GM19438 (cell line): ENCODE data around the gene SOD2.

ENCODE experiments used
- ATAC-seq: cut with Tn5 transposase; IDR thresholded peaks from one replicate; pipeline ENCODE4 v1.9.1; 2021; ENCODE audit warnings: low read depth; ENCODE audit not compliant: unreplicated experiment

Gene SOD2

GRCh38 chr6:159645640-159646039 lies 47.4 kb downstream of the SOD2 start:
- no peak for ATAC-seq
